DOHH2 (cell line): ENCODE data around the gene IL13RA1.

Experiments used
- H3F3A ChIP-seq: fragments of 200-600 bp; sonication (generic), shearing (Covaris generic); 2 replicates; pipeline ENCODE4 v1.6.0; 2016; ENCODE audit warnings: antibody characterized with exemption, mild to moderate bottlenecking; ENCODE audit not compliant: control insufficient read depth, insufficient read depth
- H3K27ac ChIP-seq: fragments of 200-600 bp; sonication (generic); 2 replicates; pipeline ENCODE4 v1.5.1; 2014; ENCODE audit warnings: low read depth, mild to moderate bottlenecking, low read length, moderate library complexity
- H3K27me3 ChIP-seq: fragments of 200-600 bp; sonication (generic); 2 replicates; pipeline ENCODE4 v1.6.1; 2014; ENCODE audit warnings: mild to moderate bottlenecking, low read length, mixed read lengths; ENCODE audit not compliant: control insufficient read depth
- H3K36me3 ChIP-seq: fragments of 200-600 bp; sonication (generic); 2 replicates; pipeline ENCODE4 v1.6.1; 2014; ENCODE audit warnings: mild to moderate bottlenecking, low read length, moderate library complexity, mixed read lengths; ENCODE audit not compliant: control insufficient read depth
- H3K4me1 ChIP-seq: fragments of 200-600 bp; sonication (generic); 2 replicates; pipeline ENCODE4 v1.6.1; 2014; ENCODE audit warnings: mild to moderate bottlenecking, low read length, mixed read lengths; ENCODE audit not compliant: control insufficient read depth
- H3K4me2 ChIP-seq: fragments of 200-600 bp; sonication (generic); 2 replicates; pipeline ENCODE4 v1.6.0; 2014; ENCODE audit warnings: mild to moderate bottlenecking, low read length, moderate library complexity
- H3K4me3 ChIP-seq: fragments of 200-600 bp; sonication (generic); 2 replicates; pipeline ENCODE4 v1.5.1; 2014; ENCODE audit warnings: mild to moderate bottlenecking, low read length, mixed read lengths
- H3K79me2 ChIP-seq: fragments of 200-600 bp; sonication (generic); 2 replicates; pipeline ENCODE4 v1.6.1; 2014; ENCODE audit warnings: mild to moderate bottlenecking, low read length, mixed read lengths; ENCODE audit not compliant: control insufficient read depth
- H3K9me2 ChIP-seq: fragments of 200-600 bp; sonication (generic); replicated peaks from 2 replicates; pipeline ENCODE4 v1.6.1; 2014; ENCODE audit warnings: mild to moderate bottlenecking, low read length, mixed read lengths; ENCODE audit not compliant: control insufficient read depth
- H3K9me3 ChIP-seq: fragments of 200-600 bp; sonication (generic); 2 replicates; pipeline ENCODE4 v1.6.1; 2014; ENCODE audit warnings: antibody characterized with exemption, low read length, mixed read lengths; ENCODE audit not compliant: control insufficient read depth, insufficient read depth
- H4K20me1 ChIP-seq: fragments of 200-600 bp; sonication (generic); 2 replicates; pipeline ENCODE4 v1.6.0; 2014; ENCODE audit warnings: low read depth, mild to moderate bottlenecking, antibody characterized with exemption, low read length, moderate library complexity; ENCODE audit not compliant: control insufficient read depth, insufficient read depth
- EZH2phosphoT487 ChIP-seq: fragments of 200-600 bp; sonication (generic); IDR thresholded peaks from 2 replicates; pipeline ENCODE4 v1.6.1; 2017; ENCODE audit warnings: borderline replicate concordance, mild to moderate bottlenecking, antibody characterized with exemption, low read length, moderate library complexity, mixed read lengths
- TF ChIP-seq, protein P1 (sequence below): fragments of 200-600 bp; sonication (generic); IDR thresholded peaks from one replicate; pipeline ENCODE4 v1.5.1; 2014; ENCODE audit warnings: antibody characterized with exemption, mild to moderate bottlenecking, low read depth, low read length; ENCODE audit not compliant: poor library complexity, severe bottlenecking

Gene IL13RA1

DNA sequence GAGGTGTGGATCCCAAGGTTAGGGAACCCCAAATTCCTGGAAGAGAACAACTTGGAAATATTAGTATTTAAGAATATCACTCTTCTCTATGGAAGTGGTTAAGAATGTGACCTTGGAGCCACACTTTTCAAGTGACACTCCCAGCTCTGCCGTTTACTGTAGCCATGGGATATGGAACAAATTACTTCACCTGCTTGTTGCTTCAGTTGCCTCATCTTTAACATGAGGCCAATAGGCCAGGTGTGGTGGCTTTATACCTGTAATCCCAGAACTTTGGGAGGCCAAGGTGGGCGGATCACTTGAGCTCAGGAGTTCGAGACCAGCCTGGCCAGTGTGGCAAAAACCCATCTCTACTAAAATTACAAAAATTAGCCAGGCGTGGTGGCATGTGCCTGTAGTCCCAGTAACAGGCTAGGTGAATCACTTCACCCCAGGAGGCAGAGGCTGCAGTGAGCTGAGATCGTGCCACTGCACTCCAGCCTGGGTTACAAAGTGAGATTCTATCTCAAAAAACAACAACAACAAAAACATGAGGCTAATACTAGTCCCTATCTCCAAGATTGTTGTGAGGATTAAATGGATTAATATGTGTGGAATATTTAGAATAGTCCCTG is 13.0 kb downstream of the IL13RA1 start:
- Histone ChIP-seq H3F3A (no peaks in the 10 kb centered on the region), H3K9me2 (no peaks in the 10 kb centered on the region), H3K9me3 (no peaks in the 10 kb centered on the region), H3K4me2 (no peak overlapping the region), H3K4me3 (no peak overlapping the region), H3K79me2 (no peaks in the 10 kb centered on the region), H4K20me1 (no peaks in the 10 kb centered on the region), H3K36me3 (no peaks in the 10 kb centered on the region), H3K27me3 (no peaks in the 10 kb centered on the region), H3K27ac (no peak overlapping the region), H3K4me1 (no peaks in the 10 kb centered on the region)
- TF ChIP-seq, protein P1, sequence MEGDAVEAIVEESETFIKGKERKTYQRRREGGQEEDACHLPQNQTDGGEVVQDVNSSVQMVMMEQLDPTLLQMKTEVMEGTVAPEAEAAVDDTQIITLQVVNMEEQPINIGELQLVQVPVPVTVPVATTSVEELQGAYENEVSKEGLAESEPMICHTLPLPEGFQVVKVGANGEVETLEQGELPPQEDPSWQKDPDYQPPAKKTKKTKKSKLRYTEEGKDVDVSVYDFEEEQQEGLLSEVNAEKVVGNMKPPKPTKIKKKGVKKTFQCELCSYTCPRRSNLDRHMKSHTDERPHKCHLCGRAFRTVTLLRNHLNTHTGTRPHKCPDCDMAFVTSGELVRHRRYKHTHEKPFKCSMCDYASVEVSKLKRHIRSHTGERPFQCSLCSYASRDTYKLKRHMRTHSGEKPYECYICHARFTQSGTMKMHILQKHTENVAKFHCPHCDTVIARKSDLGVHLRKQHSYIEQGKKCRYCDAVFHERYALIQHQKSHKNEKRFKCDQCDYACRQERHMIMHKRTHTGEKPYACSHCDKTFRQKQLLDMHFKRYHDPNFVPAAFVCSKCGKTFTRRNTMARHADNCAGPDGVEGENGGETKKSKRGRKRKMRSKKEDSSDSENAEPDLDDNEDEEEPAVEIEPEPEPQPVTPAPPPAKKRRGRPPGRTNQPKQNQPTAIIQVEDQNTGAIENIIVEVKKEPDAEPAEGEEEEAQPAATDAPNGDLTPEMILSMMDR, result no peak
- no peak for TF ChIP-seq EZH2phosphoT487

DNA sequence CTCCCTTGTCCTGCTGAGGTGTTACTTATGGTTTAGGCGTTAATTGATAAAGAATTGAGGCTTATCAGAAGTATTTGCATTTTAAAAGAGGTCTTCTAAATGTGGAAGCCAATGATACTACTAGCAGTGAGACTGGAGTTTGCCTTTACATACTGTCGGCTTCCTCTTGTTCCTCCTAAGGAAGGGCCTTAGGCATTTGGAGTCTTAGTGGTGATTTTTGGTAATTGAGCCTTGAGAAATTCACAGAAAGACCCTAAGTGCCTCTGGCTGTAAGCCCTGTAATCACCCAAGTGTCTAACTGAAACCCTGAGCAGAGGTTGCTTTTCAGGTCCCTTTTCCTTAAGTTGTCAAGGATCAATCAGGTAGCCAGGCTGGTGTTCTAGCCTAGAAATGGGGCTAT is 14.8 kb downstream of the IL13RA1 start:
- H3K79me2 ChIP-seq, result no peaks in the 10 kb centered on the region
- no peaks in the 10 kb centered on the region for H3K4me1 ChIP-seq
- no peak overlapping the region for H3K4me2 ChIP-seq
- no peaks in the 10 kb centered on the region for H3K36me3 ChIP-seq
- H4K20me1 ChIP-seq, result no peaks in the 10 kb centered on the region
- H3K9me3 ChIP-seq, result no peaks in the 10 kb centered on the region
- no peak overlapping the region for H3K27ac ChIP-seq
- H3F3A ChIP-seq, result no peaks in the 10 kb centered on the region
- H3K27me3 ChIP-seq, result no peaks in the 10 kb centered on the region
- H3K4me3 ChIP-seq, result no peak overlapping the region
- no peak for TF ChIP-seq EZH2phosphoT487
- TF ChIP-seq, protein P1, result no peak
- H3K9me2 ChIP-seq, result no peaks in the 10 kb centered on the region

DNA sequence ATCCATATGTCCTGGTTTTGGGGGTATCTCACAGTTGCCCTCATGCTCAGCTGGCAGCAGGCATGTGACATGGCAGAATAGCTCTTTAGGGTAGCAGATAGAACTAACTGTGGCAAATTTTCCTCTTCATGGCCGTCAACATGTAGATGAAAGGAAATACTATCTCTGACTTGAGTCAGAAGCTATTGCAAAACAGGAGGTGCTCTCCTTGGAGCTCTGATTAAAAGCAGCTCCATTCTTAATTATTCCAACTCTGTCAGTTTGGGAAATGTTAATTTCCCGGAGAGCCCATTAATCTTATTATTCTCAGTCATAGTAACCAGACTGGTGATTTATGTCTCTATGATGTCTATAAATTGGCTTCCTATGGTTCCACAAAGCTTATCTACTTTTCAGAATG is 18.2 kb downstream of the IL13RA1 start:
- Histone ChIP-seq H3K9me3 (no peaks in the 10 kb centered on the region), H3K4me1 (no peaks in the 10 kb centered on the region), H3F3A (no peaks in the 10 kb centered on the region), H3K27ac (no peak overlapping the region), H3K36me3 (no peaks in the 10 kb centered on the region), H3K9me2 (no peaks in the 10 kb centered on the region), H3K27me3 (no peaks in the 10 kb centered on the region), H3K79me2 (no peaks in the 10 kb centered on the region), H4K20me1 (no peaks in the 10 kb centered on the region), H3K4me3 (no peak overlapping the region), H3K4me2 (no peak overlapping the region)
- TF ChIP-seq, protein P1, result no peak
- TF ChIP-seq EZH2phosphoT487, result no peak
